Neural cell (in vitro differentiated cells): ENCODE data around the gene HRH1. TPM values are rescaled to one million over a fixed set of nuclear protein-coding genes. Genes with fewer than 3 reads are reported as not detected.

Experiments used
- H2AFZ ChIP-seq: fragments of 200-600, 300-800 bp; sonication (generic), shearing (Covaris generic); 2 replicates; pipeline ENCODE4 v1.6.0; 2014; ENCODE audit warnings: low read depth, mild to moderate bottlenecking, antibody characterized with exemption, low read length, moderate library complexity
- H3F3A ChIP-seq: fragments of 200-600 bp; shearing (Covaris generic); 2 replicates; pipeline ENCODE4 v1.6.1; 2016; ENCODE audit warnings: mild to moderate bottlenecking, moderate library complexity, mixed read lengths, antibody characterized with exemption, low read length; ENCODE audit not compliant: insufficient read depth, poor library complexity, severe bottlenecking
- H3K27ac ChIP-seq: fragments of 200-600, 300-800 bp; sonication (generic), shearing (Covaris generic); 2 replicates; pipeline ENCODE4 v1.5.1; 2014; ENCODE audit warnings: mild to moderate bottlenecking, low read length, moderate library complexity
- H3K27me3 ChIP-seq: fragments of 300-800, 200-600 bp; sonication (generic), shearing (Covaris generic); 2 replicates; pipeline ENCODE4 v1.6.0; 2014; ENCODE audit warnings: mild to moderate bottlenecking, low read depth, low read length, moderate library complexity; ENCODE audit not compliant: insufficient read depth
- H3K36me3 ChIP-seq: fragments of 300-800, 200-600 bp; sonication (generic), shearing (Covaris generic); 2 replicates; pipeline ENCODE4 v1.5.1; 2014; ENCODE audit warnings: mild to moderate bottlenecking, antibody characterized with exemption, low read length, moderate library complexity; ENCODE audit not compliant: insufficient read depth
- H3K4me2 ChIP-seq: fragments of 300-800, 200-600 bp; sonication (generic), shearing (Covaris generic); 2 replicates; pipeline ENCODE4 v1.6.0; 2014; ENCODE audit warnings: mild to moderate bottlenecking, low read length
- H3K4me3 ChIP-seq: fragments of 300-800, 200-600 bp; sonication (generic), shearing (Covaris generic); 2 replicates; pipeline ENCODE4 v1.5.1; 2014; ENCODE audit warnings: mild to moderate bottlenecking, low read length, moderate library complexity
- H3K79me2 ChIP-seq: fragments of 200-600 bp; shearing (Covaris generic); replicated peaks from 2 replicates; pipeline ENCODE4 v1.6.0; 2014; ENCODE audit warnings: mild to moderate bottlenecking, low read length, moderate library complexity; ENCODE audit not compliant: insufficient read depth
- H3K9ac ChIP-seq: fragments of 300-800, 200-600 bp; sonication (generic), shearing (Covaris generic); 2 replicates; pipeline ENCODE4 v1.6.1; 2016; ENCODE audit warnings: mild to moderate bottlenecking, low read length, mixed read lengths
- H3K9me2 ChIP-seq: fragments of 200-600 bp; shearing (Covaris generic); 2 replicates; pipeline ENCODE4 v1.6.1; 2016; ENCODE audit warnings: mild to moderate bottlenecking, low read length, mixed read lengths; ENCODE audit not compliant: insufficient read depth
- H3K9me3 ChIP-seq: fragments of 200-600, 300-800 bp; sonication (generic), shearing (Covaris generic); 2 replicates; pipeline ENCODE4 v1.6.1; 2016; ENCODE audit warnings: mild to moderate bottlenecking, mixed run types, low read length, moderate library complexity, mixed read lengths
- H4K20me1 ChIP-seq: fragments of 200-600 bp; shearing (Covaris generic); 2 replicates; pipeline ENCODE4 v1.6.1; 2016; ENCODE audit warnings: mild to moderate bottlenecking, mixed run types; ENCODE audit not compliant: insufficient read depth
- EP300 ChIP-seq: fragments of 450-650 bp; conservative IDR thresholded peaks from 2 replicates; pipeline ENCODE4 v1.6.1; 2014; ENCODE audit warnings: antibody characterized with exemption, mild to moderate bottlenecking, moderate library complexity; ENCODE audit not compliant: poor library complexity, severe bottlenecking
- EZH2 ChIP-seq: fragments of 200-600, 300-800 bp; shearing (Covaris generic), sonication (generic); IDR thresholded peaks from 2 replicates; pipeline ENCODE4 v1.6.1; 2014; ENCODE audit warnings: antibody characterized with exemption, low read length, borderline replicate concordance, mild to moderate bottlenecking; ENCODE audit not compliant: insufficient read depth, poor library complexity, severe bottlenecking
- MXI1 ChIP-seq: fragments of 450-650 bp; conservative IDR thresholded peaks from 2 replicates; pipeline ENCODE4 v1.6.1; 2014; ENCODE audit warnings: antibody characterized with exemption, mild to moderate bottlenecking; ENCODE audit not compliant: poor library complexity, severe bottlenecking
- POLR2AphosphoS5 ChIP-seq: IDR thresholded peaks from 2 replicates; pipeline ENCODE4 v1.6.1; 2012
- RAD21 ChIP-seq: fragments of 450-650 bp; conservative IDR thresholded peaks from 2 replicates; pipeline ENCODE4 v1.6.1; 2014; ENCODE audit warnings: antibody characterized with exemption, mild to moderate bottlenecking, moderate library complexity
- SMC3 ChIP-seq: fragments of 450-650 bp; conservative IDR thresholded peaks from 2 replicates; pipeline ENCODE4 v1.6.1; 2014; ENCODE audit warnings: antibody characterized with exemption, mild to moderate bottlenecking, moderate library complexity; ENCODE audit not compliant: poor library complexity
- TAF1 ChIP-seq: IDR thresholded peaks from 2 replicates; pipeline ENCODE4 v1.6.1; 2012; ENCODE audit warnings: low read depth
- polyA plus RNA-seq: library from polyadenylated mRNA; depleted of rRNA; stranded (reverse); fragments of >200 nt; gene quantifications from 2 replicates; pipeline ENCODE4 v1.2.3, GENCODE V29; 2014
- TF ChIP-seq, protein P1 (sequence below): fragments of 450-650 bp; IDR thresholded peaks from 2 replicates; pipeline ENCODE4 v1.5.1; 2014; ENCODE audit warnings: antibody characterized with exemption, mild to moderate bottlenecking, moderate library complexity; ENCODE audit not compliant: poor library complexity, severe bottlenecking
- TF ChIP-seq, protein P2 (sequence below): IDR thresholded peaks from 2 replicates; pipeline ENCODE4 v1.6.1; 2012; ENCODE audit warnings: borderline replicate concordance

The HRH1 gene
- polyA plus RNA-seq, 1 donor from 2014 or later = 0.06 TPM

DNA sequence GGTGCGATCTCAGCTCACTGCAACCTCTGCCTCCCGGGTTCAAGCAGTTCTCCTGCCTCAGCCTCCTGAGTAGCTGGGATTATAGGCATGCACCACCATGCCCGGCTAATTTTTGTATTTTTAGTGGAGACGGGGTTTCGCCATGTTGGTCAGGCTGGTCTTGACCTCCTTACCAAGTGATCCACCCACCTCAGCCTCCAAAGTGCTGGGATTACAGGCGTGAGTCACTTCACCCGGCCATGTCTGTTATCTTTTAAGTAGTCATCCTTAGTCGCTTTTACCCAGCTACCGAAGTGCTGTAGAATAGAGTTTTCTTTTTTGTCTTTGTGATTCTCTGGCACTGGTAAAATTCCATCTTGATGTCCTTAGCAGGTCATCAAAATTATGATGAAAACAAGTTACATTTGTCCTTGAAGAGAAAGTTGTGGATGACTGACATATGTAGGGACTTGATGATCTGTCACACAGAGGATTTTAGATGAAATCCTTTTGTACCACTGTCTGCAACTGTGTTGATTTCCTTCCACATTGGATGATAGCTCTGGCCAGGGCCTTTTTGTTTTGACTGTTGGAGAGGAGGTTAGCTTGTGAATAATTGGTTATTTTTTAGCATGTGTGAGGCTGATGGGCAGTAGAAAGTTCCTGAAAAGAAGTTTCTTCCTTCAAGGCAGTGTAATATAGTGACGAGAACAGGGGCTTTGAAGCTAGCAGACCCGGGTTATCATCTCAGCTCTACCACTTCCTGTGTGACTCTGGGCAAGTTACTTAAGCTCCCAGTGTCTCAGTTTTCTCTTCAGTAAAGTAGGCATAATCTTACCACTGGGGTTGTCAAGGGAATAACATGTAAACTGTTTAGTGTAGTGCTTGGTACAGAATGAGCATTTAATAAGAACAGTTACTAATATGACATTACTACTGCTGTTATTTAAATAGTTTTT is 136.7 kb downstream of the HRH1 start:
- TF ChIP-seq SMC3 = no peak
- TF ChIP-seq RAD21 = no peak
- TF ChIP-seq, protein P1, sequence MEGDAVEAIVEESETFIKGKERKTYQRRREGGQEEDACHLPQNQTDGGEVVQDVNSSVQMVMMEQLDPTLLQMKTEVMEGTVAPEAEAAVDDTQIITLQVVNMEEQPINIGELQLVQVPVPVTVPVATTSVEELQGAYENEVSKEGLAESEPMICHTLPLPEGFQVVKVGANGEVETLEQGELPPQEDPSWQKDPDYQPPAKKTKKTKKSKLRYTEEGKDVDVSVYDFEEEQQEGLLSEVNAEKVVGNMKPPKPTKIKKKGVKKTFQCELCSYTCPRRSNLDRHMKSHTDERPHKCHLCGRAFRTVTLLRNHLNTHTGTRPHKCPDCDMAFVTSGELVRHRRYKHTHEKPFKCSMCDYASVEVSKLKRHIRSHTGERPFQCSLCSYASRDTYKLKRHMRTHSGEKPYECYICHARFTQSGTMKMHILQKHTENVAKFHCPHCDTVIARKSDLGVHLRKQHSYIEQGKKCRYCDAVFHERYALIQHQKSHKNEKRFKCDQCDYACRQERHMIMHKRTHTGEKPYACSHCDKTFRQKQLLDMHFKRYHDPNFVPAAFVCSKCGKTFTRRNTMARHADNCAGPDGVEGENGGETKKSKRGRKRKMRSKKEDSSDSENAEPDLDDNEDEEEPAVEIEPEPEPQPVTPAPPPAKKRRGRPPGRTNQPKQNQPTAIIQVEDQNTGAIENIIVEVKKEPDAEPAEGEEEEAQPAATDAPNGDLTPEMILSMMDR = no peak
- Histone ChIP-seq H2AFZ (no peak overlapping the region), H4K20me1 (no peaks in the 10 kb centered on the region), H3K9me3 (no peaks in the 10 kb centered on the region), H3F3A (no peaks in the 10 kb centered on the region), H3K9me2 (no peaks in the 10 kb centered on the region), H3K4me3 (no peak overlapping the region), H3K27me3 (no peaks in the 10 kb centered on the region), H3K36me3 (no peaks in the 10 kb centered on the region), H3K9ac (no peak overlapping the region), H3K79me2 (no peaks in the 10 kb centered on the region), H3K4me2 (no peak overlapping the region), H3K27ac (no peak overlapping the region)

DNA sequence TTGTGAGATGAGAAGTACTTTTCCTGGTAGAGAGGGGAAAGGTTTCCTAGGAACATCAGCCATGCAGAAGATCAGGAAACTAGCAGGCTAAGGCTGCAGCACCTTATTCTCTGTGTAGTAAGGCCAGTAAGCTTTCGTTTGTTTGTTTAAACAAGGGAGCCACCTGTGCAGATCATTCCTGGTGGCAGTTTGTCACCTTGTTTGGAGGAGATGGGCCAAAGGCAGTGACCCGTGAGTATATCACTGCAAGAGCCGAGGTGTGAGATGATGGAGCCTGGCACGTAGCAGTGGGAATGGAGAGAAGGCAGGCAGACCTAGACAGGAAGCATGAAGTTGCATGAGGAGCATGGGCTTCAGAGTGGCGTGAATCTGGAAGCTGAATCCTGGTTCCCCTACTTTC is 137.5 kb downstream of the HRH1 start:
- no peak for TF ChIP-seq SMC3
- no peak for TF ChIP-seq POLR2AphosphoS5
- no peak for TF ChIP-seq TAF1
- TF ChIP-seq, protein P2, sequence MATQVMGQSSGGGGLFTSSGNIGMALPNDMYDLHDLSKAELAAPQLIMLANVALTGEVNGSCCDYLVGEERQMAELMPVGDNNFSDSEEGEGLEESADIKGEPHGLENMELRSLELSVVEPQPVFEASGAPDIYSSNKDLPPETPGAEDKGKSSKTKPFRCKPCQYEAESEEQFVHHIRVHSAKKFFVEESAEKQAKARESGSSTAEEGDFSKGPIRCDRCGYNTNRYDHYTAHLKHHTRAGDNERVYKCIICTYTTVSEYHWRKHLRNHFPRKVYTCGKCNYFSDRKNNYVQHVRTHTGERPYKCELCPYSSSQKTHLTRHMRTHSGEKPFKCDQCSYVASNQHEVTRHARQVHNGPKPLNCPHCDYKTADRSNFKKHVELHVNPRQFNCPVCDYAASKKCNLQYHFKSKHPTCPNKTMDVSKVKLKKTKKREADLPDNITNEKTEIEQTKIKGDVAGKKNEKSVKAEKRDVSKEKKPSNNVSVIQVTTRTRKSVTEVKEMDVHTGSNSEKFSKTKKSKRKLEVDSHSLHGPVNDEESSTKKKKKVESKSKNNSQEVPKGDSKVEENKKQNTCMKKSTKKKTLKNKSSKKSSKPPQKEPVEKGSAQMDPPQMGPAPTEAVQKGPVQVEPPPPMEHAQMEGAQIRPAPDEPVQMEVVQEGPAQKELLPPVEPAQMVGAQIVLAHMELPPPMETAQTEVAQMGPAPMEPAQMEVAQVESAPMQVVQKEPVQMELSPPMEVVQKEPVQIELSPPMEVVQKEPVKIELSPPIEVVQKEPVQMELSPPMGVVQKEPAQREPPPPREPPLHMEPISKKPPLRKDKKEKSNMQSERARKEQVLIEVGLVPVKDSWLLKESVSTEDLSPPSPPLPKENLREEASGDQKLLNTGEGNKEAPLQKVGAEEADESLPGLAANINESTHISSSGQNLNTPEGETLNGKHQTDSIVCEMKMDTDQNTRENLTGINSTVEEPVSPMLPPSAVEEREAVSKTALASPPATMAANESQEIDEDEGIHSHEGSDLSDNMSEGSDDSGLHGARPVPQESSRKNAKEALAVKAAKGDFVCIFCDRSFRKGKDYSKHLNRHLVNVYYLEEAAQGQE = no peak
- TF ChIP-seq RAD21 = no peak
- TF ChIP-seq EZH2 = no peak
- TF ChIP-seq MXI1 = no peak
- TF ChIP-seq EP300 = no peak
- TF ChIP-seq, protein P1 = no peak
- H3K9me2 ChIP-seq = no peaks in the 10 kb centered on the region
- no peak overlapping the region for H3K27ac ChIP-seq
- H3K79me2 ChIP-seq = no peaks in the 10 kb centered on the region
- no peak overlapping the region for H2AFZ ChIP-seq
- H3K36me3 ChIP-seq = no peaks in the 10 kb centered on the region
- H4K20me1 ChIP-seq = no peaks in the 10 kb centered on the region
- H3K9me3 ChIP-seq = no peaks in the 10 kb centered on the region
- no peak overlapping the region for H3K4me3 ChIP-seq
- no peak overlapping the region for H3K9ac ChIP-seq
- no peaks in the 10 kb centered on the region for H3K27me3 ChIP-seq
- H3F3A ChIP-seq = no peaks in the 10 kb centered on the region
- no peak overlapping the region for H3K4me2 ChIP-seq
